ENCODE data around the gene EIF3D.

DNA sequence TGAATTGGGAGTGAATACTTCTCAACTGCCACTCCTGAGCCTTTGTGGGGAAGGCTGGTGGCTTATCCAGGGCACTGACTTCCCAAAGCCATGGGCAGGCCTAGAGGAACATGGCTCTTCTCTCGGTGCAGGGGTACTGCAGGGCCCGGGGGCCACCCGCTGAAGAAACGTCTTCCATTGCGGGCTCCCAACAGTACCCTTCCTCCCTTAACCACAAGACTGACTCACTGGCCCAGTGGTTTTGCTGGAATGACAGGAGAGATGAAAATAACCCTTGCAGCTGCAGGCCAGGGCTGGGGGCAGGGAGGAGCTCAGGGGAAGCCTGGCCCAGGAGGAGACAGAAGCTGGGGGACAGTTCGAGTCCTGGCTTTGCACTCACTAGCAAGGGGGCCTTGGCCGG, 61.0 kb downstream of the EIF3D start:
- TF ChIP-seq, protein P1, sequence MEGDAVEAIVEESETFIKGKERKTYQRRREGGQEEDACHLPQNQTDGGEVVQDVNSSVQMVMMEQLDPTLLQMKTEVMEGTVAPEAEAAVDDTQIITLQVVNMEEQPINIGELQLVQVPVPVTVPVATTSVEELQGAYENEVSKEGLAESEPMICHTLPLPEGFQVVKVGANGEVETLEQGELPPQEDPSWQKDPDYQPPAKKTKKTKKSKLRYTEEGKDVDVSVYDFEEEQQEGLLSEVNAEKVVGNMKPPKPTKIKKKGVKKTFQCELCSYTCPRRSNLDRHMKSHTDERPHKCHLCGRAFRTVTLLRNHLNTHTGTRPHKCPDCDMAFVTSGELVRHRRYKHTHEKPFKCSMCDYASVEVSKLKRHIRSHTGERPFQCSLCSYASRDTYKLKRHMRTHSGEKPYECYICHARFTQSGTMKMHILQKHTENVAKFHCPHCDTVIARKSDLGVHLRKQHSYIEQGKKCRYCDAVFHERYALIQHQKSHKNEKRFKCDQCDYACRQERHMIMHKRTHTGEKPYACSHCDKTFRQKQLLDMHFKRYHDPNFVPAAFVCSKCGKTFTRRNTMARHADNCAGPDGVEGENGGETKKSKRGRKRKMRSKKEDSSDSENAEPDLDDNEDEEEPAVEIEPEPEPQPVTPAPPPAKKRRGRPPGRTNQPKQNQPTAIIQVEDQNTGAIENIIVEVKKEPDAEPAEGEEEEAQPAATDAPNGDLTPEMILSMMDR (conservative IDR thresholded peaks at IDR 0.05), result no peak
- TF ChIP-seq EZH2 (IDR thresholded peaks at IDR 0.05; ENCODE audit: low read depth), result no peak
